ENCODE results near the gene ZBED6.

The ZBED6 gene

GRCh38 chr1:203781962-203782361, 13.5 kb upstream of the ZBED6 start:
- Histone ChIP-seq H3K9ac (ENCODE audit: low read depth, low read length, poor library complexity) (no peak overlapping the region), H2BK12ac (ENCODE audit: low read length) (no peak overlapping the region), H2BK15ac (ENCODE audit: low read length) (no peak overlapping the region), H3K23ac (ENCODE audit: low read depth, low read length, poor library complexity) (no peak overlapping the region), H3K4me1 (ENCODE audit: control insufficient read depth in 2 of 2, insufficient read depth in 1 of 2, low read depth in 1 of 2, low read length in 2 of 2) (no peaks in the 10 kb centered on the region), H2BK120ac (ENCODE audit: low read depth, low read length) (no peak overlapping the region), H3K36me3 (replicated peaks in 1 of 2; ENCODE audit: control insufficient read depth in 2 of 2, insufficient read depth in 2 of 2, low read length in 2 of 2) (no peaks in the 10 kb centered on the region), H4K8ac (ENCODE audit: low read depth, low read length) (no peak overlapping the region), H2AFZ (ENCODE audit: low read length) (no peak overlapping the region), H3K79me1 (ENCODE audit: low read depth, low read length) (no peaks in the 10 kb centered on the region), H3K18ac (ENCODE audit: low read length) (no peak overlapping the region), H3K4me2 (ENCODE audit: insufficient read depth, low read length, poor library complexity, severe bottlenecking) (no peak overlapping the region), H3K14ac (ENCODE audit: low read length) (no peak overlapping the region), H3K4ac (ENCODE audit: low read length) (no peak overlapping the region), H3K27me3 (ENCODE audit: control insufficient read depth in 3 of 3, insufficient read depth in 3 of 3, low read depth in 1 of 3, low read length in 3 of 3) (no peaks in the 10 kb centered on the region), H2BK5ac (ENCODE audit: low read length) (no peak overlapping the region), H4K91ac (ENCODE audit: low read depth, low read length, poor library complexity) (no peak overlapping the region), H3K9me3 (replicated peaks in 1 of 2; ENCODE audit: control insufficient read depth in 2 of 2, insufficient read depth in 1 of 2, low read depth in 1 of 2, low read length in 2 of 2) (no peaks in the 10 kb centered on the region), H3K4me3 (ENCODE audit: low read length in 2 of 2) (no peak overlapping the region), H2AK5ac (ENCODE audit: low read depth, low read length) (no peak overlapping the region), H3K27ac (replicated peaks; ENCODE audit: low read length) (no peak overlapping the region)
- no CpG with 5 or more reads among the region's 7 CpGs for WGBS, 2 donors (ENCODE audit: extremely low coverage in 2 of 2, insufficient read length in 2 of 2, insufficient replicate concordance in 1 of 2)
- no peak for DNase-seq (ENCODE audit: low spot score)

GRCh38 chr1:203789966-203790365, 5.5 kb upstream of the ZBED6 start:
- Histone ChIP-seq H3K18ac (ENCODE audit: low read length) (no peak overlapping the region), H2BK12ac (ENCODE audit: low read length) (no peak overlapping the region), H2BK15ac (ENCODE audit: low read length) (no peak overlapping the region), H3K4me3 (ENCODE audit: low read length in 2 of 2) (no peak overlapping the region), H3K36me3 (replicated peaks in 1 of 2; ENCODE audit: control insufficient read depth in 2 of 2, insufficient read depth in 2 of 2, low read length in 2 of 2) (no peaks in the 10 kb centered on the region), H3K27me3 (ENCODE audit: control insufficient read depth in 3 of 3, insufficient read depth in 3 of 3, low read depth in 1 of 3, low read length in 3 of 3) (no peaks in the 10 kb centered on the region), H3K27ac (replicated peaks; ENCODE audit: low read length) (no peak overlapping the region), H3K4me2 (ENCODE audit: insufficient read depth, low read length, poor library complexity, severe bottlenecking) (no peak overlapping the region), H3K79me1 (ENCODE audit: low read depth, low read length) (no peaks in the 10 kb centered on the region), H2BK5ac (ENCODE audit: low read length) (no peak overlapping the region), H2AFZ (ENCODE audit: low read length) (peak overlapping the region; percentile 12), H3K14ac (ENCODE audit: low read length) (no peak overlapping the region), H4K91ac (ENCODE audit: low read depth, low read length, poor library complexity) (no peak overlapping the region), H3K9me3 (replicated peaks in 1 of 2; ENCODE audit: control insufficient read depth in 2 of 2, insufficient read depth in 1 of 2, low read depth in 1 of 2, low read length in 2 of 2) (no peaks in the 10 kb centered on the region), H3K4ac (ENCODE audit: low read length) (no peak overlapping the region), H2AK5ac (ENCODE audit: low read depth, low read length) (no peak overlapping the region), H3K4me1 (ENCODE audit: control insufficient read depth in 2 of 2, insufficient read depth in 1 of 2, low read depth in 1 of 2, low read length in 2 of 2) (no peaks in the 10 kb centered on the region), H2BK120ac (ENCODE audit: low read depth, low read length) (no peak overlapping the region), H4K8ac (ENCODE audit: low read depth, low read length) (no peak overlapping the region), H3K23ac (ENCODE audit: low read depth, low read length, poor library complexity) (no peak overlapping the region), H3K9ac (ENCODE audit: low read depth, low read length, poor library complexity) (no peak overlapping the region)
- no peak for DNase-seq (ENCODE audit: low spot score)
- no CpG with 5 or more reads among the region's 3 CpGs for WGBS, 2 donors (ENCODE audit: extremely low coverage in 2 of 2, insufficient read length in 2 of 2, insufficient replicate concordance in 1 of 2)

GRCh38 chr1:203791498-203791897, 3.9 kb upstream of the ZBED6 start:
- no peak overlapping the region for H3K4me2 ChIP-seq (ENCODE audit: insufficient read depth, low read length, poor library complexity, severe bottlenecking)
- H2AK5ac ChIP-seq (ENCODE audit: low read depth, low read length) = no peak overlapping the region
- no peaks in the 10 kb centered on the region for H3K36me3 ChIP-seq (replicated peaks in 1 of 2; ENCODE audit: control insufficient read depth in 2 of 2, insufficient read depth in 2 of 2, low read length in 2 of 2)
- no peak overlapping the region for H3K4ac ChIP-seq (ENCODE audit: low read length)
- no CpG with 5 or more reads among the region's 3 CpGs for WGBS, 2 donors (ENCODE audit: extremely low coverage in 2 of 2, insufficient read length in 2 of 2, insufficient replicate concordance in 1 of 2)
- DNase-seq (ENCODE audit: low spot score) = no peak
- no peak overlapping the region for H3K27ac ChIP-seq (replicated peaks; ENCODE audit: low read length)
- H3K4me1 ChIP-seq (ENCODE audit: control insufficient read depth in 2 of 2, insufficient read depth in 1 of 2, low read depth in 1 of 2, low read length in 2 of 2) = no peaks in the 10 kb centered on the region
- no peak overlapping the region for H3K4me3 ChIP-seq (ENCODE audit: low read length in 2 of 2)
- H2BK120ac ChIP-seq (ENCODE audit: low read depth, low read length) = no peak overlapping the region
- no peak overlapping the region for H4K91ac ChIP-seq (ENCODE audit: low read depth, low read length, poor library complexity)
- H3K27me3 ChIP-seq (ENCODE audit: control insufficient read depth in 3 of 3, insufficient read depth in 3 of 3, low read depth in 1 of 3, low read length in 3 of 3) = no peaks in the 10 kb centered on the region
- no peak overlapping the region for H3K9ac ChIP-seq (ENCODE audit: low read depth, low read length, poor library complexity)
- H3K18ac ChIP-seq (ENCODE audit: low read length) = no peak overlapping the region
- H2BK15ac ChIP-seq (ENCODE audit: low read length) = no peak overlapping the region
- H3K23ac ChIP-seq (ENCODE audit: low read depth, low read length, poor library complexity) = no peak overlapping the region
- H4K8ac ChIP-seq (ENCODE audit: low read depth, low read length) = no peak overlapping the region
- H2AFZ ChIP-seq (ENCODE audit: low read length) = no peak overlapping the region
- H3K79me1 ChIP-seq (ENCODE audit: low read depth, low read length) = no peaks in the 10 kb centered on the region
- H2BK5ac ChIP-seq (ENCODE audit: low read length) = no peak overlapping the region
- H2BK12ac ChIP-seq (ENCODE audit: low read length) = no peak overlapping the region
- no peaks in the 10 kb centered on the region for H3K9me3 ChIP-seq (replicated peaks in 1 of 2; ENCODE audit: control insufficient read depth in 2 of 2, insufficient read depth in 1 of 2, low read depth in 1 of 2, low read length in 2 of 2)
- H3K14ac ChIP-seq (ENCODE audit: low read length) = no peak overlapping the region

GRCh38 chr1:203792486-203792885, 2.9 kb upstream of the ZBED6 start:
- Histone ChIP-seq H3K14ac (ENCODE audit: low read length) (no peak overlapping the region), H3K36me3 (replicated peaks in 1 of 2; ENCODE audit: control insufficient read depth in 2 of 2, insufficient read depth in 2 of 2, low read length in 2 of 2) (peaks cover 0 to 10% of the 10 kb centered on the region in 2 donors), H4K91ac (ENCODE audit: low read depth, low read length, poor library complexity) (no peak overlapping the region), H3K9ac (ENCODE audit: low read depth, low read length, poor library complexity) (no peak overlapping the region), H3K9me3 (replicated peaks in 1 of 2; ENCODE audit: control insufficient read depth in 2 of 2, insufficient read depth in 1 of 2, low read depth in 1 of 2, low read length in 2 of 2) (peaks cover 0 to 6% of the 10 kb centered on the region in 2 donors), H3K18ac (ENCODE audit: low read length) (no peak overlapping the region), H2BK5ac (ENCODE audit: low read length) (no peak overlapping the region), H3K27ac (replicated peaks; ENCODE audit: low read length) (no peak overlapping the region), H3K4me3 (ENCODE audit: low read length in 2 of 2) (no peak overlapping the region), H3K79me1 (ENCODE audit: low read depth, low read length) (no peaks in the 10 kb centered on the region), H3K27me3 (ENCODE audit: control insufficient read depth in 3 of 3, insufficient read depth in 3 of 3, low read depth in 1 of 3, low read length in 3 of 3) (no peaks in the 10 kb centered on the region), H3K4me2 (ENCODE audit: insufficient read depth, low read length, poor library complexity, severe bottlenecking) (no peak overlapping the region), H2BK120ac (ENCODE audit: low read depth, low read length) (no peak overlapping the region), H3K23ac (ENCODE audit: low read depth, low read length, poor library complexity) (no peak overlapping the region), H2AK5ac (ENCODE audit: low read depth, low read length) (no peak overlapping the region), H2BK12ac (ENCODE audit: low read length) (no peak overlapping the region), H2AFZ (ENCODE audit: low read length) (no peak overlapping the region), H3K4ac (ENCODE audit: low read length) (no peak overlapping the region), H4K8ac (ENCODE audit: low read depth, low read length) (no peak overlapping the region), H2BK15ac (ENCODE audit: low read length) (no peak overlapping the region), H3K4me1 (ENCODE audit: control insufficient read depth in 2 of 2, insufficient read depth in 1 of 2, low read depth in 1 of 2, low read length in 2 of 2) (peaks cover 1 to 4% of the 10 kb centered on the region in 2 donors)
- no peak for DNase-seq (ENCODE audit: low spot score)
- no CpG with 5 or more reads among the region's 2 CpGs for WGBS, 2 donors (ENCODE audit: extremely low coverage in 2 of 2, insufficient read length in 2 of 2, insufficient replicate concordance in 1 of 2)
